ENCODE results near the gene SMIM24. TPM values are rescaled to one million over a fixed set of nuclear protein-coding genes. Genes with fewer than 3 reads are reported as not detected.
A peak's percentile ranks its signal among the peaks of the same experiment; 100 is the strongest.

Gene SMIM24
- total and polyA plus RNA-seq, 9 of the 15 experiments (the other 6 are each of a cell fraction or from before 2014, with no cell fraction given), result 0.45 to 12.3 (median 1.4) TPM; not detected in 1

GRCh38 chr19:3520166-3521103 lies 40.1 kb upstream of the SMIM24 start (continued):
- TF ChIP-seq HDAC3 (IDR thresholded peaks at IDR 0.05; ENCODE audit: borderline replicate concordance, partially characterized antibody) (peak; percentile 46), ZNF274 (IDR thresholded peaks at IDR 0.05; ENCODE audit: borderline replicate concordance, low read depth, low read length) (no peak), DMBX1 (CRISPR knock-in tag; IDR thresholded peaks at IDR 0.05; ENCODE audit: borderline replicate concordance) (peak; percentile 56; the same call in 1 of the 2 replicates), ZNF217 (CRISPR knock-in tag; IDR thresholded peaks at IDR 0.05) (0 out of 2 replicates have a peak, but pooled peaks have one; percentile 86), ZNF644 (tag; IDR thresholded peaks at IDR 0.05; ENCODE audit: low read depth) (peak; percentile 68; the same call in 1 of the 2 replicates), RAD51 (IDR thresholded peaks at IDR 0.05; ENCODE audit: borderline replicate concordance, low read depth) (peak; percentile 29; the same call in 1 of the 2 replicates), RFX1 (IDR thresholded peaks at IDR 0.05) (no peak), TEAD4 (IDR thresholded peaks at IDR 0.05; ENCODE audit: low read length) (peak; percentile 88), TEAD4 (CRISPR knock-in tag; IDR thresholded peaks at IDR 0.05; ENCODE audit: borderline replicate concordance) (peak; percentile 98), BCLAF1 (IDR thresholded peaks at IDR 0.05; ENCODE audit: borderline replicate concordance in 1 of 2, control insufficient read depth in 1 of 2, low read depth in 2 of 2, low read length in 1 of 2) (no peak), E2F4 (CRISPR knock-in tag; IDR thresholded peaks at IDR 0.05; ENCODE audit: low read depth) (peak; percentile 34; the same call in 1 of the 2 replicates), PHF21A (IDR thresholded peaks at IDR 0.05; ENCODE audit: borderline replicate concordance, low read depth) (0 out of 2 replicates have a peak, but pooled peaks have one; percentile 23), IRF1 (CRISPR knock-in tag; IDR thresholded peaks at IDR 0.05; ENCODE audit: borderline replicate concordance) (peak; percentile 92; the same call in 1 of the 2 replicates), ZNF445 (CRISPR knock-in tag; IDR thresholded peaks at IDR 0.05; ENCODE audit: low read depth) (no peak), ELF4 (CRISPR knock-in tag; IDR thresholded peaks at IDR 0.05) (no peak), JUND (IDR thresholded peaks at IDR 0.05; ENCODE audit: borderline replicate concordance, low read depth, low read length) (no peak; the same call in 1 of the 2 replicates), JUND (tag; IDR thresholded peaks at IDR 0.05; ENCODE audit: borderline replicate concordance, low read depth, low read length) (no peak; the same call in 2 of the 3 replicates), TCF7 (IDR thresholded peaks at IDR 0.05; ENCODE audit: borderline replicate concordance) (0 out of 2 replicates have a peak, but pooled peaks have one; percentile 46), ZFX (CRISPR knock-in tag; IDR thresholded peaks at IDR 0.05) (peak; percentile 90)
- TF ChIP-seq, protein P1, sequence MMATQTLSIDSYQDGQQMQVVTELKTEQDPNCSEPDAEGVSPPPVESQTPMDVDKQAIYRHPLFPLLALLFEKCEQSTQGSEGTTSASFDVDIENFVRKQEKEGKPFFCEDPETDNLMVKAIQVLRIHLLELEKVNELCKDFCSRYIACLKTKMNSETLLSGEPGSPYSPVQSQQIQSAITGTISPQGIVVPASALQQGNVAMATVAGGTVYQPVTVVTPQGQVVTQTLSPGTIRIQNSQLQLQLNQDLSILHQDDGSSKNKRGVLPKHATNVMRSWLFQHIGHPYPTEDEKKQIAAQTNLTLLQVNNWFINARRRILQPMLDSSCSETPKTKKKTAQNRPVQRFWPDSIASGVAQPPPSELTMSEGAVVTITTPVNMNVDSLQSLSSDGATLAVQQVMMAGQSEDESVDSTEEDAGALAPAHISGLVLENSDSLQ (IDR thresholded peaks at IDR 0.05), result peak; percentile 61; the same call in 1 of the 2 replicates
